IMR-90 (cell line): ENCODE measurements around the gene P2RX7. TPM values are rescaled to one million over a fixed set of nuclear protein-coding genes. Genes with fewer than 3 reads are reported as not detected.
A peak's percentile ranks its signal among the peaks of the same experiment; 100 is the strongest.

Experiments
- ATAC-seq: fragments of 200-7000 bp; cut with Tn5 transposase; 2 replicates; pipeline ENCODE4 v1.9.1; 2020; ENCODE audit warnings: low read depth, mild to moderate bottlenecking, moderate library complexity
- BruUV-seq: library from RNA; stranded (reverse); fragments of 400-500 nt; replicated peaks from 2 replicates; lab custom pipeline; 2021; lab: Mats Ljungman, UMichigan
- CTCF ChIA-PET: fragments of 300-600 bp; formaldehyde crosslinking; extraction: SDS; loops from one replicate; lab custom pipeline; 2021; ENCODE audit warnings: antibody characterized with exemption; lab: Yijun Ruan, JAX
- POLR2A ChIA-PET: fragments of 300-600 bp; sonication (Branson Sonifier 250); formaldehyde crosslinking; loops from one replicate; lab custom pipeline; 2022; ENCODE audit warnings: antibody characterized with exemption; ENCODE audit not compliant: unreplicated experiment; lab: Charles Lee
- DNase-seq: peaks from one replicate; pipeline ENCODE4 v3.0.0; 2013
- H2AFZ ChIP-seq: replicated peaks from 2 replicates; pipeline ENCODE3; 2013; ENCODE audit warnings: low read length, mild to moderate bottlenecking; ENCODE audit not compliant: poor library complexity
- H2AK5ac ChIP-seq: 2 replicates; pipeline ENCODE4 v1.6.1; 2013; ENCODE audit warnings: low read depth, low read length, inconsistent platforms
- H2AK9ac ChIP-seq: replicated peaks from 2 replicates; pipeline ENCODE3; 2013; ENCODE audit warnings: mild to moderate bottlenecking, low read depth, low read length, moderate library complexity; ENCODE audit not compliant: poor library complexity
- H2BK120ac ChIP-seq: 2 replicates; pipeline ENCODE4 v1.6.1; 2013; ENCODE audit warnings: low read depth, low read length, inconsistent platforms
- H2BK15ac ChIP-seq: 3 replicates; pipeline ENCODE4 v1.6.1; 2013; ENCODE audit warnings: low read depth, low read length, inconsistent platforms
- H2BK20ac ChIP-seq: 2 replicates; pipeline ENCODE4 v1.6.1; 2013; ENCODE audit warnings: low read depth, mild to moderate bottlenecking, inconsistent platforms, low read length, moderate library complexity
- H2BK5ac ChIP-seq: 2 replicates; pipeline ENCODE4 v1.6.1; 2013; ENCODE audit warnings: mild to moderate bottlenecking, low read depth, low read length, inconsistent platforms; ENCODE audit not compliant: poor library complexity, severe bottlenecking
- H3K14ac ChIP-seq: replicated peaks from 2 replicates; pipeline ENCODE4 v1.6.1; 2013; ENCODE audit warnings: low read depth, low read length, inconsistent platforms
- H3K18ac ChIP-seq: 2 replicates; pipeline ENCODE4 v1.6.1; 2013; ENCODE audit warnings: low read depth, low read length, control low read depth
- H3K23ac ChIP-seq: 2 replicates; pipeline ENCODE4 v1.6.1; 2013; ENCODE audit warnings: low read depth, low read length, inconsistent platforms
- H3K27ac ChIP-seq: 2 replicates; pipeline ENCODE4 v1.5.1; 2013; ENCODE audit warnings: mild to moderate bottlenecking, control low read depth, low read length; ENCODE audit not compliant: insufficient read depth
- H3K27me3 ChIP-seq: 2 replicates; pipeline ENCODE4 v1.6.1; 2013; ENCODE audit warnings: low read length; ENCODE audit not compliant: control insufficient read depth, insufficient read depth
- H3K36me3 ChIP-seq: 2 replicates; pipeline ENCODE4 v1.6.1; 2013; ENCODE audit warnings: low read length, mixed read lengths; ENCODE audit not compliant: control insufficient read depth, insufficient read depth
- H3K4ac ChIP-seq: 2 replicates; pipeline ENCODE4 v1.6.1; 2013; ENCODE audit warnings: low read depth, low read length, inconsistent platforms
- H3K4me1 ChIP-seq: 2 replicates; pipeline ENCODE4 v1.6.1; 2013; ENCODE audit warnings: low read length, mixed read lengths; ENCODE audit not compliant: control insufficient read depth, insufficient read depth
- H3K4me2 ChIP-seq: 2 replicates; pipeline ENCODE4 v1.6.1; 2013; ENCODE audit warnings: low read depth, mild to moderate bottlenecking, control low read depth, low read length, moderate library complexity
- H3K4me3 ChIP-seq: 2 replicates; pipeline ENCODE4 v1.5.1; 2013; ENCODE audit warnings: low read depth, mild to moderate bottlenecking, control low read depth, low read length, moderate library complexity; ENCODE audit not compliant: insufficient read depth
- H3K56ac ChIP-seq: 2 replicates; pipeline ENCODE4 v1.6.1; 2013; ENCODE audit warnings: low read length, inconsistent platforms; ENCODE audit not compliant: insufficient read depth; ENCODE audit errors: extremely low read depth
- H3K79me1 ChIP-seq, 2 experiments: 2 replicates each; pipeline ENCODE4 v1.6.1; 2013; ENCODE audit warnings: low read length in 2 of 2, inconsistent platforms in 1 of 2, low read depth in 1 of 2
- H3K9ac ChIP-seq: 2 replicates; pipeline ENCODE4 v1.6.1; 2013; ENCODE audit warnings: low read depth, low read length, control low read depth
- H3K9me1 ChIP-seq: 2 replicates; pipeline ENCODE4 v1.6.1; 2013; ENCODE audit warnings: low read length, inconsistent platforms; ENCODE audit not compliant: insufficient read depth
- H3K9me3 ChIP-seq: 2 replicates; pipeline ENCODE4 v1.6.1; 2013; ENCODE audit warnings: low read length; ENCODE audit not compliant: control insufficient read depth, insufficient read depth
- H4K20me1 ChIP-seq: 2 replicates; pipeline ENCODE4 v1.6.1; 2013; ENCODE audit warnings: low read length, inconsistent platforms; ENCODE audit not compliant: insufficient read depth
- H4K5ac ChIP-seq: 2 replicates; pipeline ENCODE4 v1.6.1; 2013; ENCODE audit warnings: mild to moderate bottlenecking, low read depth, low read length, control low read depth
- H4K8ac ChIP-seq, 2 experiments: 2 replicates each; pipeline ENCODE4 v1.6.1; 2013; ENCODE audit warnings: low read depth in 2 of 2, low read length in 2 of 2, control low read depth in 1 of 2, inconsistent platforms in 1 of 2
- H4K91ac ChIP-seq: 2 replicates; pipeline ENCODE4 v1.6.1; 2013; ENCODE audit warnings: low read depth, low read length, inconsistent platforms; ENCODE audit not compliant: insufficient read depth
- CHD1 ChIP-seq: IDR thresholded peaks from 2 replicates; pipeline ENCODE4 v1.6.1; 2012; ENCODE audit warnings: low read depth, low read length, improper control_type of control experiment
- FOS ChIP-seq: fragments of 150-350 bp; IDR thresholded peaks from 2 replicates; pipeline ENCODE4 v1.6.1; 2016; ENCODE audit warnings: low read depth, low read length
- MXI1 ChIP-seq: IDR thresholded peaks from 2 replicates; pipeline ENCODE4 v1.6.1; 2012; ENCODE audit warnings: low read depth, mild to moderate bottlenecking, low read length, moderate library complexity, borderline replicate concordance
- SMC3 ChIP-seq: fragments of 150-350 bp; IDR thresholded peaks from 2 replicates; pipeline ENCODE4 v1.6.1; 2016; ENCODE audit warnings: low read depth, mild to moderate bottlenecking, antibody characterized with exemption, low read length, moderate library complexity
- WGBS, 2 experiments: methylation state at CpG; one replicate each; pipeline versions ENCODE4 v1.1.5 to v1.1.7; 2013; ENCODE audit warnings: missing lambda C conversion rate in 2 of 2; ENCODE audit not compliant: insufficient read length in 1 of 2; ENCODE audit errors: extremely low coverage in 2 of 2; 5-methylcytosine and 5-hydroxymethylcytosine counted together
- dilution Hi-C: fragments of 300-500 bp; cut with HindIII; formaldehyde crosslinking; loops from one replicate; pipeline ENCODE4 v1.14.3; 2018; ENCODE audit warnings: low sequenced_read_pairs; ENCODE audit not compliant: unreplicated experiment
- in situ Hi-C: fragments of 300-500 bp; cut with MboI; formaldehyde crosslinking; loops from 3 replicates; pipeline ENCODE4 v1.14.3; 2019; ENCODE audit warnings: low sequenced_read_pairs, inconsistent platforms, mixed read lengths
- intact Hi-C: fragments of 100-400 bp; cut with micrococcal nuclease; formaldehyde crosslinking; loops from 2 replicates; pipeline ENCODE4 v1.10.0; 2022
- polyA plus RNA-seq, 3 experiments: library from polyadenylated mRNA; depleted of rRNA; stranded (reverse); fragments of >200 nt; gene quantifications; 2 replicates each; pipeline ENCODE4 v1.2.3, GENCODE V29; 2012; ENCODE audit warnings: low replicate concordance in 1 of 3
- total RNA-seq: library from RNA; depleted of rRNA; stranded (reverse); fragments of >200 nt; gene quantifications from 2 replicates; pipeline ENCODE4 v1.2.3, GENCODE V29; 2012

The P2RX7 gene
- total and polyA plus RNA-seq, 2 of the 4 experiments (the other 2 are of a cell fraction) = 0.07 to 0.18 TPM

DNA sequence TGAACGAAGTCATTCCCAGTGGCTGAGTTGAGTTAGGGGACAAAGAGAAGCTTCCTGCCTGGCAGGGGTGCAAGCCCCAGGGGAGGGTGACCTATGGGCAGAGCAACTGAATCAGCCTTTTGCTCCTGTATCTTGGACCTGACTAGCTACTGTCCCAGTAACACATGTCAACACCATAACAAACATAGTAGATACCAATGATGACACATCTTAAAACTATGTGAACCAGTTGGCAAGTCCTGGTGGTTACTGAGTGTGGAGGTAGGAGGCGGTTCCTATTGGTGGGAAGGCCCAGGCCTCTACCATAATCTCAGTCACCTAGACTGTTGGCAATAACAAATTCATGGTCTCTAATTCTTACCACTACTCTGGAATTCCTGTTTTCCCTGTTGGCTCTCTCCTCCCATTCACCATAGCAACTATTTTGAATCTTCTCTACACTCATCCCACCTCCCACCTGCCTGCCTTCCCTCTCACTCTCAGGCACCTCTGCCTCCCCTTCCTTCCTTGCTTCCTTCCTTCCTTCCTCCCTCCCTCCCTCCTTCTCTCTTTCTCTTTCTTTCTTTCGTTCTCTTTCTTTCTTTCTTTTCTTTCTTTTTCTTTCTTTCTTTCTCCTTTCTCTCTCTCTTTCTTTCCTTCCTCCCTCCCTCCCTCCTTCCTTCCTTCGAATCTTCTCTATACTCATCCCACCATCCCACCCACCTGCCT lies 8.1 kb upstream of the P2RX7 start:
- Histone ChIP-seq H3K79me1 (no peaks in the 10 kb centered on the region), H3K23ac (no peak overlapping the region), H3K9ac (no peak overlapping the region), H4K20me1 (no peaks in the 10 kb centered on the region), H4K91ac (no peak overlapping the region), H3K4ac (0 out of 2 replicates have a peak overlapping the region, but pooled peaks have one; percentile 32), H4K8ac (no peak overlapping the region), H2AFZ (no peak overlapping the region), H3K4me2 (peak overlapping the region; percentile 59), H3K27ac (no peak overlapping the region), H2BK20ac (peak overlapping the region; percentile 39; the same call in 1 of the 2 replicates), H4K5ac (no peak overlapping the region), H3K56ac (no peak overlapping the region), H2AK5ac (peak overlapping the region; percentile 72), H3K18ac (no peak overlapping the region), H3K27me3 (peaks cover 26% of the 10 kb centered on the region), H2BK120ac (no peak overlapping the region), H2BK5ac (no peak overlapping the region), H3K4me1 (peaks cover 10% of the 10 kb centered on the region), H3K9me3 (no peaks in the 10 kb centered on the region), H3K36me3 (no peaks in the 10 kb centered on the region), H3K4me3 (no peak overlapping the region), H3K9me1 (no peaks in the 10 kb centered on the region), H2BK15ac (no peak overlapping the region), H3K14ac (no peak overlapping the region), H2AK9ac (no peak overlapping the region)
- WGBS, 2 experiments = 80 to 100% methylated on average over 1 of the region's 4 CpGs
- no TSS peak for BruUV-seq
- intact Hi-C loops = loop anchor here (5.0 kb wide), 1 partner anchor 88 kb away; the partner anchor contains the start of gene P2RX4
- ChIA-PET POLR2A (no interaction called here), CTCF (no interaction called here)
- dilution Hi-C loops = no loop called here
- DNase-seq = peak; percentile 91
- no peak for TF ChIP-seq SMC3
- TF ChIP-seq FOS = peak; percentile 62; the same call in 1 of the 2 replicates
- no peak for TF ChIP-seq CHD1
- no peak for TF ChIP-seq MXI1
- peak; percentile 91 for ATAC-seq
- in situ Hi-C loops = no loop called here
